Stimulated activated CD8-positive, alpha-beta memory T cell treated with anti-CD3 and anti-CD28 coated beads, Interleukin-12 subunit alpha, Interleukin-12 subunit beta, amount 100 ng/mL, for 1 hour (primary cell): ENCODE results near the gene TRABD2A.

Experiments
- DNase-seq: peaks from one replicate; pipeline ENCODE4 v3.0.0-alpha.2; 2020; ENCODE audit warnings: low read depth

TRABD2A gene

GRCh38 chr2:84904717-84905174 lies 23.9 kb upstream of the TRABD2A start:
- DNase-seq, result no peak

GRCh38 chr2:84904151-84904550 lies 23.3 kb upstream of the TRABD2A start:
- DNase-seq, result no peak

GRCh38 chr2:84902526-84902925 lies 21.6 kb upstream of the TRABD2A start:
- DNase-seq, result no peak

GRCh38 chr2:84901593-84902120 lies 20.8 kb upstream of the TRABD2A start:
- no peak for DNase-seq

- no peak for DNase-seq
Observed at GRCh38 chr2:84900971-84901370, 20.1 kb upstream of the TRABD2A start.

GRCh38 chr2:84899304-84900204 lies 18.7 kb upstream of the TRABD2A start:
- no peak for DNase-seq

GRCh38 chr2:84897773-84898172 lies 16.9 kb upstream of the TRABD2A start:
- no peak for DNase-seq

- no peak for DNase-seq
Observed at GRCh38 chr2:84896567-84896966, 15.7 kb upstream of the TRABD2A start.

GRCh38 chr2:84894758-84895520 lies 14.1 kb upstream of the TRABD2A start:
- DNase-seq, result no peak

- no peak for DNase-seq
Observed at GRCh38 chr2:84894131-84894586, 13.3 kb upstream of the TRABD2A start.

- DNase-seq, result no peak
Observed at GRCh38 chr2:84891355-84892010, 10.6 kb upstream of the TRABD2A start.

GRCh38 chr2:84889332-84889731 lies 8.4 kb upstream of the TRABD2A start:
- DNase-seq, result no peak

- no peak for DNase-seq
Observed at GRCh38 chr2:84888401-84889276, 7.8 kb upstream of the TRABD2A start.

- DNase-seq, result no peak
Observed at GRCh38 chr2:84886791-84887190, 5.9 kb upstream of the TRABD2A start.

GRCh38 chr2:84885111-84885510 lies 4.2 kb upstream of the TRABD2A start:
- DNase-seq, result no peak

- no peak for DNase-seq
Observed at GRCh38 chr2:84884449-84884848, 3.6 kb upstream of the TRABD2A start.

- no peak for DNase-seq
Observed at GRCh38 chr2:84882775-84883550, 2.1 kb upstream of the TRABD2A start.

- DNase-seq, result no peak
Observed at GRCh38 chr2:84882414-84882738, 1.5 kb upstream of the TRABD2A start.

GRCh38 chr2:84881581-84882413 lies 913 bp upstream of the TRABD2A start:
- peak; percentile 83 for DNase-seq

GRCh38 chr2:84880395-84880644 lies 564 bp downstream of the TRABD2A start:
- DNase-seq, result no peak
